Suppressor macrophage treated with lipopolysaccharide for 4 hours (primary cell): Measurements from ENCODE around the gene LZTS2.

Experiments
- DNase-seq: peaks from one replicate; pipeline ENCODE4 v3.0.0-alpha.2; 2020

The LZTS2 gene

DNA sequence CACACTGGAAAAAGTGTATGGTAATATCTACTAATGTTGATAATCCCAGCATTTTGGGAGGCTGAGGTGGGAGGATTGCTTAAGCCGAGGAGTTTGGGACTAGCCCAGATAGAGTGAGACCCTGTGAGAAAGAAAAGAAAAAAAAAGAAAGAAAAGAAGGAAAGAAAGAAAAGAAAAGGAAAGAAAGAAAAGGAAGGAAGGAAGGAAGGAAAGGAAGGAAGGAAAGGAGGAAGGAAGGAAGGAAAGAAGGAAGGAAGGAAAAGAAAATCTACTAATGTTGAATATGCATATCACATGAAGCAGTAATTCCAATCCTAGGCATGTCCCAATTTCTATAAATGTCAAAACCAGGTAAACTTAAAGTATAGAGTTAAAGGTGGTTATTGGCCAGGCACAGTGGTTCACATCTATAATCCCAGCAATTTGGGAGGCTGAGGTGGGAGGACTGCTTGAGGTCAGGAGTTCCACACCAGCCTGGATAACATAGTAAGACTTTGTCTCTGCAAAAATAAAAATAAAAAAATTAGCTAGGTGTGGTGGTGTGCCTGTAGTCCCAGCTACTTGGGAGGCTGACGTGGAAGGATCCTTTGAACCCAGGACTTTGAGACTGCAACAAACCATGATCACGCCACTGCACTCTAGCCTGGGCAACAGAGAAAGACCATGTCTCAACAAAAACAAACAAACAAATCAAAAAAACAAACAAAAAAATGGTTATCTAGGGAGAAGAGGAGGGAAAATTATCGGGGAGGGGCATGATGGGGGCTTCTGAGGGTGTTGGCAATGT is 57.0 kb downstream of the LZTS2 start:
- no peak for DNase-seq
